ENCODE results near the gene ANKRD35.
"Not testable (repeated sequence)": the region's sequence is repeated elsewhere in the genome, so short reads cannot be mapped to it uniquely, and the experiment has no call there.

ANKRD35 gene

GRCh38 chr1:145849356-145850160 is 36.1 kb downstream of the ANKRD35 start:
- no peak for DNase-seq

- no peak for DNase-seq
Observed at GRCh38 chr1:145847827-145848226, 37.8 kb downstream of the ANKRD35 start.

DNA sequence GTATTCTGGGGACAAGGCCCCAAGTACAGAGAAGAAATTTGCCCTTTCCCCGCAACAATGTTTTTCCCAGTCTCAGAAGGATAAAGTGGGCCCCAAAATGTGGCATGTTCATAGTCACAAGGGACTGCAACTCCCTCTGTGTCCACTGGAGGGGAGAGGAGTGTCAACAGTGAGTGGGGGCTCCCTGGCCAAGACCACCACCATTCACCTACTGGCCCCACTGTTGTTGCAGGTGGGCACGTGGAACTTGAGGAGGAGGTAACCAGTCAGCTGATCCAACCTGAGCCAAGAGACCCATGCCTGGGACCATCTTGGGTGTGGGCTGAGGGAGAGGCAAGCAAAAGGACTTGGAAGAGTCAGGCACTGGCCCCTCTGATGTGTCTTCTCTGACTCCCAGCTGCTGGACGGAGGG is 39.5 kb downstream of the ANKRD35 start:
- peak; percentile 50 for DNase-seq

- DNase-seq = peak; percentile 84
Observed at GRCh38 chr1:145845514-145846161, 40.0 kb downstream of the ANKRD35 start, which contains the start of gene NUDT17. Gene NUDT17 (plus strand): TSS chr1:145845630. CDS start chr1:145845641, 11 bp downstream.

DNA sequence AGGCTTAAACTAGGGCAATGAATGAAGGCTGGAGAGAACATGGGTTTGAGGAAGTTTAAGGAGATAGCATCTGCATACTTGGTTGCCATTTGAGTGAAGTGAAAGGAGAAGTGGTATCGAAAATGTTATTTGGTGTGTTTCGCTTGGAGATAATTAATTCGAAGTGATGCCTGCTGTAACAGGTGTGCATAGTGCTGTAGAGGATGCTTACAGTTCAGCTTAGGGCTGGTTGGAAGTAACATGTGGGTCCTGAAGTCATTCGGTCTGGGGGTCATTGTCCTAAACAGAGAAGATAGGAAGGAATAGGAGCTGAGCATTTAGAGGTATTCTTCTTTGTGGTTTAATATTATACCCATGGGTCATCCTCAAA is 40.5 kb downstream of the ANKRD35 start:
- DNase-seq = no peak

- no peak for DNase-seq
Observed at GRCh38 chr1:145843031-145843430, 42.6 kb downstream of the ANKRD35 start.

DNA sequence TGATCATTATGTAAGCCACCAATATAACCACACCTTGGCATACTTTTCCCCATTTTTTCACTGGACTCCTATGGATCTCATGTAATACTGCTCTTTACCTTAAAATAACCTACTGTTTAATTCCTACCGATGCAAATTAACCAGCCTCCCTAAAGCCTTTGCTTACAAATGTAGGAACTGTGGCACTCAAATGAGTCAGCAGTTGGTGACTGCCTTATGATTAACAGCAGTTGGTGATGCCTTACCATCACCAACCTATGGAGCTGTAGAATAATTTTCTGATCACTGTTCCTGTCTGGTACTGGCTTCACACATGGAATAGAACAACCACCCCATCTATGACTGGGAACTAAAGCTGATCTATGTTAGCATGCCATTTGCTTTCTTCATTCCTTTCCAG is 48.0 kb downstream of the ANKRD35 start:
- no peak for DNase-seq

DNA sequence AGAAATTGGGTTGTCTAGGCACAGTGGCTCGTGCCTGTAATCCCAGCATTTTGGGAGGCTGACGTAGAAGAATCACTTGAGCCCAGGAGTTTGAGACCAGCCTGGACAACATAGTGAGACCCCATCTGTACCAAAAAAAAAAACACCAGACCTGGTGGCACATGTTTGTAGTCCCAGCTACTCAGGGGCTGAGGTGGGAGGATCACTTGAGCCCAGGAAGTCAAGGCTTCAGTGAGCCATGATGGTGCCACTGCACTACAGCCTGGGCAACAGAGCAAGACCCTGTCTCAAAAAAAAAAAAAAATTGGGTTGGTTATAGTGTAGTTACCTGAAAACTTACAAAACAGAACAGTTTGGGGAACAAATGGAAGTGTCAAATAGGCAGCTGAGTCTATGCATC is 54.9 kb downstream of the ANKRD35 start:
- DNase-seq = not testable (repeated sequence)

- no peak for DNase-seq
Observed at GRCh38 chr1:145828367-145829026, 57.2 kb downstream of the ANKRD35 start.

GRCh38 chr1:145827966-145828365 is 57.7 kb downstream of the ANKRD35 start:
- DNase-seq = no peak

GRCh38 chr1:145826030-145826429 is 59.6 kb downstream of the ANKRD35 start:
- DNase-seq = no peak

DNA sequence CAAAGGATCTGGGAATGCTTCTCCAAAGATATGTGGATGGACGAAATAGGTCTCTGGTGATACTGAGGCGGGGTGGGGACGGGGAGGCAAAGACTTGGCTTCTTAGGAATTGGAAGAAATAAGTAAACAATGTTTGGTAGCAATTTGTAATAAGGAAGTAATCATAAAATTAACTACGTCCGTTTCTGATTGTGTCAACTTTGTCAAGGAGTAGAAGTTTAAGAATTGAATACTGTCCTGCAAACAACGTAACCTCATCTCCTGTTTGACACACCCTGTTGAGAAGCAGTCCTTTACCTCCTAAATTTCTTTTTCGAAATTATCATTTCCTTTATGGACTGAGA is 61.2 kb downstream of the ANKRD35 start:
- no peak for DNase-seq

DNA sequence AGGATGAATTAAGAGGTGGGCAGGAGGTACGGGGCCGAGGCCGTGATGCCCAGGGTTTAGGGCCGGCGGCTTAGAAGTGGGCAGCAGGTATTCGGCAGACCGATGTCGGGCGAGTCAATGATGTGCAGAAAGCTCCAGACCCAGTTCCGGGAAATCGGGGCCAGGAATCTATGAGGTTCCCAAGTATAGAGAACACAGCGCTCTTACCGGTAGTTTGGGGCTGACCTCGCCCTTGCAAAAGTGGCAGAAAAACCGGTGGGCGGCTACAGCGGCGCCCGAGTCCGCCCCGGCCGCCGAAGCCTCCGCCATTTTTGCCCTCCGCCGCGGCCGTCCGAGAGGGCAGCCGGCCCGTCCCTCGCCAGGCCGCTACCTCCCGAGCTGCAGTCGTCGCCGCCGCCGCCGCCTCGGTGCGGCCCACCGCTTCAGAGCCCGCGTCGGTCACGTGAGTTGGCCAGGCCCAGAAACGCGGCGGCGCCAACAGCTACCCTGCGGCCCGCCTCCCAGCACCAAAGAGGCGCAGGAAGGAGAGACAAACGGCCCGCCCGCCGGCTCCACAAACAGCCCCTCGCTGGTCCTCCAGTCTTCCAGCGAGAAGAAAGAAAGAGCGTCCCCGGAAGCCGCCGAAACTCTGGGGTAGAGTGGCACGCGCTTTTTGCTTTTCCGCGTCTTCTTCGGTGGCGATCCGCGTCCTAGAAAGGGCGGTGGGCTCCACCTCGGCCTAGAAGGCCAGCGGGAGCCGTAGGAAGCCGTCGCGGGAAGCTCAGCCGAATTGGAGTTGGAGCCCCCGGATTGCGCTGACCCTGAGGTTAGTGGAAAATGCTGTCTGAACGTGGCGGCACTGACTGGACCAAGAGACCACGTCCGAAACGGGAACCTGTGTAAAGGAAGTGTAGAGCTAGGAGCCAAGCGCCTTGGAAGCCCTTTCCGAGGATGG is 61.8 kb downstream of the ANKRD35 start, which contains the start of the genes POLR3C and RNF115:
POLR3C (plus strand) TSS at position 636 of the 934 bp plus-strand sequence. CDS start 1,577 bp downstream, outside the sequence.
RNF115 (minus strand) TSS at position 531 of the 934 bp plus-strand sequence; CDS start at position 309, 222 bp downstream.
- peak; percentile 94 for DNase-seq

DNA sequence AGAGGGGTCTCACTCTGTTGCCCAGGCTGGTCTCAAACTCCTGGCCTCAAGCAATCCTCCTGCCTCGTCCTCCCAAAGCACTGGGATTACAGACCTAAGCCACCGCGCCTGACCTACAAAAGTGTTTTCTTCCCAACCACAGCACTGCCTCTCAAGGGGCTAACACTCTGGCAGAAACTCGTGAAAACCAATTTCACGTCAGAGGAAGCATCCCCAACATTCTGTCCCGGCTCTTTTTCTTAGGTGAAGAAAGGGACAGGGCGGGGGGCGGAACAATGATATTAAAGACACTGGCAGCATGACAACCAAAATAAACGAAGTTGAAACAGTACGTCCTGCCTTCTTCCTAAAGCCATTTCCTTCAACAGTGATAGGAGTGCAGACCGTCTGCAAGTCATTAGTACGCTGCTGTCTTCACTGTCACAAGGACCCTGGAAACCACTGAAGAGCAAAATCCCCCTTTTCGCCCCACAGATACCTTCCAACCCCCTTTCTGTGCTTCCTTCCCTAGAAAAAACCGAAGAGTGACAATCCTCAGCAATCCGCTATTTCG is 62.8 kb downstream of the ANKRD35 start:
- not testable (repeated sequence) for DNase-seq

- not testable (repeated sequence) for DNase-seq
Observed at GRCh38 chr1:145818095-145818494, 67.6 kb downstream of the ANKRD35 start.

Data from NCI-H146 (cell line).